HCT116 (cell line): ENCODE measurements around the gene SIK3. TPM values are rescaled to one million over a fixed set of nuclear protein-coding genes. Genes with fewer than 3 reads are reported as not detected.

Experiments
- ATAC-seq: fragments of 200-7000 bp; cut with Tn5 transposase; 2 replicates; pipeline ENCODE4 v1.9.1; 2020; ENCODE audit warnings: mild to moderate bottlenecking, moderate library complexity
- BruUV-seq: library from RNA; stranded (reverse); fragments of 400-500 nt; replicated peaks from 2 replicates; lab custom pipeline; 2021; lab: Mats Ljungman, UMichigan
- CTCF ChIA-PET: fragments of 300-600 bp; sonication (Branson Sonifier 250); formaldehyde crosslinking; loops from one replicate; lab custom pipeline; 2021; ENCODE audit warnings: antibody characterized with exemption; lab: Charles Lee
- POLR2A ChIA-PET: fragments of 300-600, 350-600 bp; sonication (Branson Sonifier 250); formaldehyde crosslinking; loops from one replicate; lab custom pipeline; 2021; ENCODE audit warnings: antibody characterized with exemption; lab: Charles Lee
- RAD21 ChIA-PET, 2 experiments: fragments of 300-600 bp; sonication (Branson Sonifier 250); formaldehyde crosslinking; loops; one replicate each; lab custom pipeline; 2023; ENCODE audit warnings: low total read pairs in 2 of 2; ENCODE audit not compliant: uncharacterized antibody in 2 of 2, unreplicated experiment in 2 of 2, low non-redundant PET in 1 of 2; lab: Charles Lee
- DNase-seq: peaks from one replicate; pipeline ENCODE4 v3.0.0-alpha.2; 2010; ENCODE audit warnings: low read depth, low spot score
- H2AFZ ChIP-seq: fragments of 200-600 bp; shearing (Covaris generic), sonication (generic); 2 replicates; pipeline ENCODE4 v1.6.1; 2017; ENCODE audit warnings: low read depth, mixed run types, mixed read lengths, antibody characterized with exemption, low read length; ENCODE audit not compliant: poor library complexity, severe bottlenecking
- H3K27ac ChIP-seq: 2 replicates; pipeline ENCODE4 v1.5.1; 2012; ENCODE audit warnings: low read depth, low read length
- H3K27me3 ChIP-seq: fragments of 200-600 bp; sonication (generic); 2 replicates; pipeline ENCODE4 v1.6.1; 2016; ENCODE audit warnings: mixed run types, low read length, mixed read lengths; ENCODE audit not compliant: insufficient read depth
- H3K36me3 ChIP-seq, 2 experiments: fragments of 200-500 bp in 1 of 2; fragments of 200-600 bp in 1 of 2; sonication (Bioruptor generic) in 1 of 2; sonication (generic) in 1 of 2; 2 replicates each; pipeline versions ENCODE4 v1.5.1 to v1.6.1; 2014 to 2016; ENCODE audit warnings: low read length in 2 of 2, inconsistent platforms in 1 of 2, mixed read lengths in 1 of 2, mixed run types in 1 of 2; ENCODE audit not compliant: insufficient read depth in 2 of 2, control insufficient read depth in 1 of 2
- H3K4me1 ChIP-seq, 2 experiments: fragments of 200-600 bp in 1 of 2; sonication (generic) in 1 of 2; 2 replicates each; pipeline versions ENCODE4 v1.5.1 to v1.6.1; 2012 to 2017; ENCODE audit warnings: low read length in 2 of 2, inconsistent platforms in 1 of 2, mild to moderate bottlenecking in 1 of 2, mixed read lengths in 1 of 2, mixed run types in 1 of 2, moderate library complexity in 1 of 2; ENCODE audit not compliant: insufficient read depth in 2 of 2, control insufficient read depth in 1 of 2
- H3K4me2 ChIP-seq: fragments of 200-600 bp; sonication (generic); 2 replicates; pipeline ENCODE4 v1.6.1; 2017; ENCODE audit warnings: mixed run types, low read length, mixed read lengths
- H3K4me3 ChIP-seq, 2 experiments: fragments of 200-600 bp in 1 of 2; sonication (generic) in 1 of 2; replicated peaks in 1 of 2; 2 replicates each; pipeline ENCODE4 v1.5.1; 2011 to 2016; ENCODE audit warnings: low read length in 2 of 2, control low read depth in 1 of 2, low read depth in 1 of 2, mild to moderate bottlenecking in 1 of 2, mixed read lengths in 1 of 2, mixed run types in 1 of 2
- H3K79me2 ChIP-seq: fragments of 200-600 bp; sonication (generic); 2 replicates; pipeline ENCODE4 v1.6.1; 2017; ENCODE audit warnings: mild to moderate bottlenecking, mixed run types, low read length, moderate library complexity, mixed read lengths; ENCODE audit not compliant: insufficient read depth
- H3K9ac ChIP-seq: fragments of 200-600 bp; sonication (generic); 2 replicates; pipeline ENCODE4 v1.6.1; 2016; ENCODE audit warnings: low read length, mixed read lengths
- H3K9me2 ChIP-seq: fragments of 200-600 bp; sonication (generic), shearing (Covaris generic); 2 replicates; pipeline ENCODE4 v1.6.1; 2017; ENCODE audit warnings: mixed run types, mild to moderate bottlenecking, moderate library complexity; ENCODE audit not compliant: insufficient read depth
- H3K9me3 ChIP-seq, 2 experiments: fragments of 200-500 bp in 1 of 2; fragments of 200-600 bp in 1 of 2; sonication (Bioruptor generic) in 1 of 2; sonication (generic) in 1 of 2; 2 replicates each; pipeline ENCODE4 v1.6.1; 2014 to 2017; ENCODE audit warnings: low read length in 2 of 2, mixed read lengths in 2 of 2, inconsistent platforms in 1 of 2, low read depth in 1 of 2, mild to moderate bottlenecking in 1 of 2, mixed run types in 1 of 2, moderate library complexity in 1 of 2; ENCODE audit not compliant: control insufficient read depth in 1 of 2, insufficient read depth in 1 of 2
- H4K20me1 ChIP-seq: fragments of 200-600 bp; sonication (generic), shearing (Covaris generic); 2 replicates; pipeline ENCODE4 v1.6.1; 2017; ENCODE audit warnings: mixed run types, mild to moderate bottlenecking, moderate library complexity; ENCODE audit not compliant: insufficient read depth
- CEBPB ChIP-seq: IDR thresholded peaks from 2 replicates; pipeline ENCODE4 v1.6.1; 2012; ENCODE audit warnings: low read depth
- CTCF ChIP-seq, 3 experiments: fragments of 200-600 bp in 1 of 3; sonication (generic) in 1 of 3; IDR thresholded peaks in 2 of 3; conservative IDR thresholded peaks in 1 of 3; 2 replicates each; pipeline ENCODE4 v1.5.1; 2012 to 2017; ENCODE audit warnings: low read depth in 2 of 3, low read length in 2 of 3, antibody characterized with exemption in 1 of 3, borderline replicate concordance in 1 of 3, control low read depth in 1 of 3, mild to moderate bottlenecking in 1 of 3, mixed read lengths in 1 of 3, mixed run types in 1 of 3, moderate library complexity in 1 of 3; ENCODE audit not compliant: insufficient read depth in 1 of 3
- EGR1 ChIP-seq: IDR thresholded peaks from 2 replicates; pipeline ENCODE4 v1.6.1; 2012; ENCODE audit warnings: low read depth
- ELF1 ChIP-seq: IDR thresholded peaks from 2 replicates; pipeline ENCODE4 v1.6.1; 2012; ENCODE audit warnings: low read depth, borderline replicate concordance
- EZH2 ChIP-seq: fragments of 200-600 bp; sonication (generic); IDR thresholded peaks from 2 replicates; pipeline ENCODE4 v1.6.1; 2017; ENCODE audit warnings: antibody characterized with exemption, mixed run types
- EZH2phosphoT487 ChIP-seq: fragments of 200-600 bp; IDR thresholded peaks from 2 replicates; pipeline ENCODE4 v1.6.1; 2018; ENCODE audit warnings: antibody characterized with exemption, borderline replicate concordance
- FOSL1 ChIP-seq: IDR thresholded peaks from 2 replicates; pipeline ENCODE4 v1.6.1; 2012; ENCODE audit warnings: low read depth
- JUND ChIP-seq: IDR thresholded peaks from 2 replicates; pipeline ENCODE4 v1.6.1; 2012
- POLR2A ChIP-seq: IDR thresholded peaks from 2 replicates; pipeline ENCODE4 v1.7.0; 2011; ENCODE audit warnings: borderline replicate concordance; ENCODE audit not compliant: insufficient read depth, insufficient read length; ENCODE audit errors: extremely low read depth
- RAD21 ChIP-seq: IDR thresholded peaks from 2 replicates; pipeline ENCODE4 v1.6.1; 2012; ENCODE audit warnings: low read depth, mild to moderate bottlenecking
- REST ChIP-seq: IDR thresholded peaks from 2 replicates; pipeline ENCODE4 v1.6.1; 2012; ENCODE audit warnings: low read depth
- SIN3A ChIP-seq: IDR thresholded peaks from 2 replicates; pipeline ENCODE4 v1.6.1; 2012; ENCODE audit warnings: low read depth
- SP1 ChIP-seq: IDR thresholded peaks from 2 replicates; pipeline ENCODE4 v1.6.1; 2012; ENCODE audit warnings: low read depth
- TCF7L2 ChIP-seq: IDR thresholded peaks from 2 replicates; pipeline ENCODE4 v1.7.0; 2011; ENCODE audit warnings: borderline replicate concordance, inconsistent platforms; ENCODE audit not compliant: insufficient read depth, insufficient read length; ENCODE audit errors: extremely low read depth
- YY1 ChIP-seq: IDR thresholded peaks from 2 replicates; pipeline ENCODE4 v1.6.1; 2011; ENCODE audit warnings: low read length, low read depth, moderate library complexity, mild to moderate bottlenecking; ENCODE audit not compliant: insufficient replicate concordance; ENCODE audit errors: extremely low read depth
- ZFX ChIP-seq: fragments of 450-650 bp; IDR thresholded peaks from 2 replicates; pipeline ENCODE4 v1.6.1; 2017
- intact Hi-C: fragments of 100-400 bp; cut with micrococcal nuclease; formaldehyde crosslinking; loops from 2 replicates; pipeline ENCODE4 v1.10.0; 2022
- total RNA-seq: library from RNA; stranded (reverse); gene quantifications from one replicate; pipeline ENCODE4 v1.2.1, GENCODE V29; 2021; ENCODE audit not compliant: unreplicated experiment
- TF ChIP-seq, protein P1 (sequence below): IDR thresholded peaks from 2 replicates; pipeline ENCODE4 v1.6.1; 2012

The SIK3 gene
- total RNA-seq, 1 experiment from 2014 or later: 21.0 TPM

DNA sequence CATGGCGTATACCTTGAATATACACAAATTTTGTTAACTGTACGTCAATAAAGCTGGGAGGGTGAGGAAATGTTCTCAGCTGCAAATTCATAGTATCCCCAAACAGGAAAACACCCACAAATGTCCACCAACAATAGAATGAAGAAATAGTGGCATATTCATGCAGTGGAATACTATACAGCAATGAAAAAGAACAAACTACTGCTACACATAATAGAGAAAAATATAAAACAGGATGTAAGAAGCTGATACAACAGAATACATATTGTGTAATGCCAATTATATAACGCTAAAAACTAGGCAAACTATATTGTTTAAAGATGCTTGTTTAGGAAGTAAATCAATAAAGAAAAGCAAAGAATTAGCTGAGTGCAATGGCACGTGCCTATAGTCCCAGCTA lies 81.5 kb downstream of the SIK3 start:
- Histone ChIP-seq H4K20me1 (no peaks in the 10 kb centered on the region), H2AFZ (no peak overlapping the region), H3K79me2 (peaks cover 41% of the 10 kb centered on the region), H3K36me3 (no peaks in the 10 kb centered on the region), H3K9ac (no peak overlapping the region)
- RAD21 ChIA-PET: no interaction called here
- TF ChIP-seq TCF7L2 (no peak), SP1 (no peak), REST (no peak), YY1 (no peak), CTCF (IDR thresholded peaks at IDR 0.05 in 2 of 3, conservative IDR thresholded peaks at IDR 0.05 in 1 of 3; ENCODE audit: borderline replicate concordance in 1 of 3, insufficient read depth in 1 of 3, low read depth in 2 of 3, low read length in 2 of 3) (no peak), JUND (no peak), EZH2phosphoT487 (no peak), EZH2 (no peak), POLR2A (no peak), SIN3A (no peak), FOSL1 (no peak), EGR1 (no peak), ZFX (no peak), ELF1 (no peak), CEBPB (no peak), RAD21 (no peak)
- TF ChIP-seq, protein P1, sequence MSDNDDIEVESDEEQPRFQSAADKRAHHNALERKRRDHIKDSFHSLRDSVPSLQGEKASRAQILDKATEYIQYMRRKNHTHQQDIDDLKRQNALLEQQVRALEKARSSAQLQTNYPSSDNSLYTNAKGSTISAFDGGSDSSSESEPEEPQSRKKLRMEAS: no peak
- TF ChIP-seq, all 23 proteins: peak for 0
- ChIA-PET POLR2A (no interaction called here), CTCF (no interaction called here)
- H3K27me3 ChIP-seq: no peaks in the 10 kb centered on the region
- no peak overlapping the region for H3K27ac ChIP-seq
- no peak overlapping the region for H3K4me3 ChIP-seq
- BruUV-seq: no TSS peak
- intact Hi-C loops: no loop called here
- H3K4me1 ChIP-seq: peaks cover under 1 to 14% of the 10 kb centered on the region in 2 experiments
- ATAC-seq (no peak), DNase-seq (no peak)
- no peak overlapping the region for H3K4me2 ChIP-seq
- H3K9me3 ChIP-seq: no peaks in the 10 kb centered on the region
- H3K9me2 ChIP-seq: no peaks in the 10 kb centered on the region
